OCI-LY1 (cell line): ENCODE data around the gene MACROH2A2.

Experiments used
- CTCF ChIP-seq: fragments of 200-600 bp; sonication (generic), shearing (Covaris generic); IDR thresholded peaks from 2 replicates; pipeline ENCODE4 v1.5.1; 2017; ENCODE audit warnings: mild to moderate bottlenecking, antibody characterized with exemption, low read length, moderate library complexity, mixed read lengths
- EZH2 ChIP-seq: fragments of 200-600 bp; sonication (generic), shearing (Covaris generic); IDR thresholded peaks from 2 replicates; pipeline ENCODE4 v1.8.0; 2017; ENCODE audit warnings: borderline replicate concordance, mixed run types, mild to moderate bottlenecking, antibody characterized with exemption, low read length, moderate library complexity, mixed read lengths

- TF ChIP-seq CTCF (no peak), EZH2 (no peak)
These were observed 22.3 kb downstream of the MACROH2A2 start for GRCh38 chr10:70074971-70075370.
